Karpas-422 (cell line): ENCODE results near the gene LTB4R2. TPM values are rescaled to one million over a fixed set of nuclear protein-coding genes. Genes with fewer than 3 reads are reported as not detected.

Experiments
- DNase-seq: peaks from one replicate; pipeline ENCODE4 v3.0.0-alpha.2; 2015
- H2AFZ ChIP-seq: fragments of 200-600 bp; sonication (generic); 2 replicates; pipeline ENCODE4 v1.6.1; 2014; ENCODE audit warnings: antibody characterized with exemption, low read length, mixed read lengths
- H3K27ac ChIP-seq: fragments of 200-600 bp; sonication (generic); 2 replicates; pipeline ENCODE4 v1.5.1; 2014; ENCODE audit warnings: mild to moderate bottlenecking, low read length, moderate library complexity
- H3K27me3 ChIP-seq: fragments of 200-600 bp; sonication (generic); 2 replicates; pipeline ENCODE4 v1.6.1; 2014; ENCODE audit warnings: low read length, mixed read lengths
- H3K36me3 ChIP-seq: fragments of 200-600 bp; sonication (generic); 2 replicates; pipeline ENCODE4 v1.6.1; 2014; ENCODE audit warnings: low read length, mixed read lengths; ENCODE audit not compliant: insufficient read depth
- H3K4me1 ChIP-seq: fragments of 200-600 bp; sonication (generic); 2 replicates; pipeline ENCODE4 v1.6.1; 2014; ENCODE audit warnings: mild to moderate bottlenecking, low read length, mixed read lengths
- H3K4me2 ChIP-seq: fragments of 200-600 bp; sonication (generic); 2 replicates; pipeline ENCODE4 v1.6.1; 2014; ENCODE audit warnings: low read length, low read depth, mild to moderate bottlenecking; ENCODE audit not compliant: poor library complexity, severe bottlenecking
- H3K4me3 ChIP-seq: fragments of 200-600 bp; sonication (generic); 2 replicates; pipeline ENCODE4 v1.5.1; 2014; ENCODE audit warnings: mild to moderate bottlenecking, antibody characterized with exemption, low read length, mixed read lengths
- H3K79me2 ChIP-seq: fragments of 200-600 bp; sonication (generic); 2 replicates; pipeline ENCODE4 v1.6.1; 2014; ENCODE audit warnings: mild to moderate bottlenecking, low read length, mixed read lengths
- H3K9ac ChIP-seq: fragments of 200-600 bp; sonication (generic); 2 replicates; pipeline ENCODE4 v1.6.0; 2014; ENCODE audit warnings: low read length
- H3K9me2 ChIP-seq: fragments of 200-600 bp; sonication (generic), shearing (Covaris generic); replicated peaks from 2 replicates; pipeline ENCODE4 v1.6.0; 2014; ENCODE audit warnings: mild to moderate bottlenecking, low read length, moderate library complexity; ENCODE audit not compliant: insufficient read depth
- H3K9me3 ChIP-seq: fragments of 300-700, 200-600 bp; sonication (generic); 2 replicates; pipeline ENCODE4 v1.6.1; 2014; ENCODE audit warnings: low read length, mixed read lengths
- H4K20me1 ChIP-seq: fragments of 200-600 bp; sonication (generic); 2 replicates; pipeline ENCODE4 v1.6.1; 2014; ENCODE audit warnings: mild to moderate bottlenecking, antibody characterized with exemption, low read length, low read depth; ENCODE audit not compliant: insufficient read depth
- total RNA-seq: library from RNA; depleted of rRNA; stranded (reverse); fragments of >200 nt; shearing (Covaris generic); gene quantifications from 2 replicates; pipeline ENCODE4 v1.2.3, GENCODE V29; 2014; ENCODE audit warnings: low replicate concordance

The LTB4R2 gene
- total RNA-seq, 1 experiment from 2014 or later, result 12.9 TPM

DNA sequence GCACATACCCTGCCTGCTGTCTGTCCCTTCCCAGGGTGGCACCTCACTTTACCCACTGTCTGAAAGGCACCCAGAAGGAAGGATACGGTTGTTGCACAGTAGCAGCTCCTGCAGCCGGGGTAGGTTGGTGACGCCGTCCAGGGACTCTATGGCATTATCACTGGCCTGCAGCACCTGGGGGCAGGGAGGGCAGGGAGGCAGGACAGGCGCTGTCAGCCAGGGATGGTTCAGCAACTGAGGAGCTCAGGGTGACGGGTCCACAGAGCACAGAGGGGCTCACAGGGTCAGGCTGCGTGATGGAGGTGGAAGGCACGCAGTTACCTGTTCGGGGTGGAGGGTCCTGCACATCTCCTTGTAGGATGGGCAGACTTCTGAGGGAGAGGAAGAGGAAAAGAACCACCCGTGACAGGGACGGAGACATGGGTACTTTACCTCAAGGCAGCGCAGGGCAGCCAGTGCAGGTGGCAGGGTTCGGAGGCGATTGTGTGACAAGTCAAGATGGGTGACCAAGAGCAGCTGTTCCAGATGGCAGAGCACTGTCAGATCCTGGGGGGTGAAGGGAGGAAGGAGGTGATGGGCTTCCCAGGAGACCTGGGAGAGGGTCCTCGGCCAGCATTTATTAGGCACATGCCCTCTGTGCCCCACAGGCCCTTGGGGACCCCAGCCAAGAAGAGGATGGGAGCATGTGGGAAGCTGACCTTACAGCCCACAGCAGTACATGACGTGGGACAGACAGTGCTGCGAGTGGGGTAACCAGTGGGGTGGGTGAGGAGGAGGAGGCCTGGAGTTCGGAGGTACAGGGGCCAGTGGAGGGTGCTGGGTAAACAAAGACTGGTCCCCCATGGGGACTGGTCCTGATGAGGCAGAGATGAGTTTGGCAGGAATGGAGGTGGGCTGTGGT, 43.3 kb upstream of the LTB4R2 start:
- Histone ChIP-seq H3K9ac (no peak overlapping the region), H3K27ac (no peak overlapping the region)

DNA sequence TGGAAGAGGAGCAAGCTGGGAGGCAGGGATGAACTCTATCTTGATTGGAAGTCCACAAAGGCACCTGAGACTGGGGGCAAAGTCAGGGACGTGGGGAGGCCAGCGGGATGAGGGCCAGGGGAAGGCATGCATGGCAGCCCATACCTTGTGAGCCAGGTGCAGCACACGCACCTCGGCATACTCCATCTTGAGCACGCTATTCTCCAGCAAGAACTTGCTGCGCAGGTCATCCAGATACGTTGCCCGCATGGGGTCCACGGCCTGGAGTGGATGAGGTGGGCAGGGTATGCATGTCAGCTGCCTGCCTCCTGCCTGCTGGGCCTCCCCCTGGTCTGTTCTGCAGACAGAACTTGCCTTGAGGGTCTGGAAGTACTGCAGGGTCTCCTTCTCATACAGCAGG, 42.4 kb upstream of the LTB4R2 start:
- Histone ChIP-seq H4K20me1 (no peaks in the 10 kb centered on the region), H3K36me3 (no peaks in the 10 kb centered on the region), H3K9ac (no peak overlapping the region)

More for the DNA sequence above, 43.3 kb upstream of the LTB4R2 start:
- H3K79me2 ChIP-seq, result peaks cover 8% of the 10 kb centered on the region
- H3K27me3 ChIP-seq, result no peaks in the 10 kb centered on the region
- no peaks in the 10 kb centered on the region for H3K9me3 ChIP-seq
- DNase-seq, result no peak
- no peaks in the 10 kb centered on the region for H3K36me3 ChIP-seq
- no peak overlapping the region for H2AFZ ChIP-seq
- H4K20me1 ChIP-seq, result no peaks in the 10 kb centered on the region
- no peaks in the 10 kb centered on the region for H3K9me2 ChIP-seq
- H3K4me1 ChIP-seq, result peaks cover 9% of the 10 kb centered on the region
- no peak overlapping the region for H3K4me2 ChIP-seq
- no peak overlapping the region for H3K4me3 ChIP-seq

DNA sequence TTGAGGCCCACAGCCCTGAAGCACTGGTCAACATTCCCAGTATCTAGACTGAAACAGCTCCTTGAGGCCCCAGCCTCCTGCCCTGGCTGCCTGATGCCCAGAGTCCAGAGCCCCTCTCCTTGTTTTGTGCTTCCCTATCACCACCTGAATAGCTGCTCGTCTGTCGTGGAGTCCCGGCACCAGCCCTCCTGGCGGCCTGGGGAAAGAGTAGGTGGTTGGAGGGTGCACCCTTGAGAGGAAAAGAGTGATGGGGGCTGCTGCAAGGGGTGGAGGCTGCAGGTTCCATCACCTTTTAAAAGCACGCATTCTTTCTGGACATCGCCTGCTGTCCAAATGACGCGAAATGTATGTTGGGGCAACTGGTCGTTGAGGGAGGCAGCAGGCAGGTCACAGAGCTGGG, 41.7 kb upstream of the LTB4R2 start:
- H3K27ac ChIP-seq, result no peak overlapping the region
- no peaks in the 10 kb centered on the region for H3K9me2 ChIP-seq
- no peaks in the 10 kb centered on the region for H3K9me3 ChIP-seq
- no peaks in the 10 kb centered on the region for H3K27me3 ChIP-seq
- H3K9ac ChIP-seq, result no peak overlapping the region
- no peaks in the 10 kb centered on the region for H3K36me3 ChIP-seq
- peaks cover 20% of the 10 kb centered on the region for H3K79me2 ChIP-seq
- no peaks in the 10 kb centered on the region for H4K20me1 ChIP-seq
- no peak overlapping the region for H3K4me3 ChIP-seq
- no peak overlapping the region for H3K4me2 ChIP-seq
- peaks cover 26% of the 10 kb centered on the region for H3K4me1 ChIP-seq
- no peak overlapping the region for H2AFZ ChIP-seq
- no peak for DNase-seq

More for the DNA sequence above, 42.4 kb upstream of the LTB4R2 start:
- H3K27ac ChIP-seq, result no peak overlapping the region
- no peaks in the 10 kb centered on the region for H3K9me2 ChIP-seq
- no peak overlapping the region for H3K4me2 ChIP-seq
- no peaks in the 10 kb centered on the region for H3K9me3 ChIP-seq
- H3K4me3 ChIP-seq, result no peak overlapping the region
- H3K4me1 ChIP-seq, result peaks cover 19% of the 10 kb centered on the region
- no peak for DNase-seq
- no peaks in the 10 kb centered on the region for H3K27me3 ChIP-seq
- H3K79me2 ChIP-seq, result peaks cover 17% of the 10 kb centered on the region
- H2AFZ ChIP-seq, result no peak overlapping the region

DNA sequence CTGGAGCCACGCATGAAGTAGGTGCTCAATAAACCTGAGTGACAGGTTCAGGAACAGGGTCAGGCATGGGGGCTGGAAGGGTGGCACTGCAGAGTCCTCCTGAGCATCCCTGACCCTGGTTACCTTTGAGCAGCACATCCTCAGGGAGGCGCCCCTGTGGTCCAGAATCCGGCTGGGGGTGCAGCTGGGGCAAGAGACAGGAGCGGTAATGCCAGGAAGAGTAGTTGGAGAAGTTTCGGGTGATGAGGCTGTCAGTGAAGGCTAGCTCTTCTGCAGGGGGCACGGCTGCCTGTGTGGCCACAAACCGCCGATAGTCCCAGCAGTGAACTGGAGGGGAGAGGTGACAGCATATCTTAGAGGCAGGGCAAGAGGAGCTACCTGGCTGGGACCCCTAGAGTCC, 40.6 kb upstream of the LTB4R2 start:
- Histone ChIP-seq H3K4me2 (no peak overlapping the region), H3K79me2 (peaks cover 20% of the 10 kb centered on the region), H2AFZ (no peak overlapping the region), H4K20me1 (no peaks in the 10 kb centered on the region), H3K27me3 (no peaks in the 10 kb centered on the region), H3K9me3 (no peaks in the 10 kb centered on the region), H3K36me3 (no peaks in the 10 kb centered on the region), H3K9me2 (no peaks in the 10 kb centered on the region), H3K9ac (no peak overlapping the region), H3K4me1 (peaks cover 37% of the 10 kb centered on the region), H3K27ac (no peak overlapping the region), H3K4me3 (no peak overlapping the region)
- no peak for DNase-seq

DNA sequence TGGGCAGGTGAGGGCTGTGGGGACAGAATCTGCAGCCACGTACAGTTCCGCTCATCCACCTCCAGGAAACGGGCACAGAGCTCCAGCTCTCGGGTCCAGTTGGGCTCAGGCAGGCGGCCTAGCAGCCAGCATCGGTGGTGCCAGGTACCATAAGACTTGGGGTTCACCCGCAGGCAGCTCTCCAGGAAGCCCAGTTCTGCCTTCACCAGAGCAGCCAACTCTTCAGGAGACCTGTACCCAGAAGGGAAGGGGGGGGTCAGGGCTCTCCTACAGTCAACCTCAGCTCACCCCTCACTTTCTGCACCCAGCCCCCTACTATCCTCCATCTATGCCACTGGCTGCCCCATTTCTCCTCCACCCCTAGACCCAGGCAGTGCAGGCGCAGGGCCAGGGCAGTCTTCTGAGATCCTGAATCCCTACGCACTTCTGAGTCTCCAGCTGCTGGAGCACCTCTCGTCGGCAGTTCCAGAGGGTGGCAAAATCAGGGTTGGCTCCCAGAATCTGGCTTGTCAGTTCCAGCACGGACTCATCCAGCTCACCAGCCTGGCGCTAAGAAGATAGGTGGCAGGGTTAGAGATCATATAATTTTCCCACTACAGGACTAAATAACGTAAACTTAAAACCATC, 39.9 kb upstream of the LTB4R2 start:
- Histone ChIP-seq H3K4me3 (peak overlapping the region; percentile 80), H3K9ac (peak overlapping the region; percentile 86), H3K4me2 (peak overlapping the region; percentile 96)

DNA sequence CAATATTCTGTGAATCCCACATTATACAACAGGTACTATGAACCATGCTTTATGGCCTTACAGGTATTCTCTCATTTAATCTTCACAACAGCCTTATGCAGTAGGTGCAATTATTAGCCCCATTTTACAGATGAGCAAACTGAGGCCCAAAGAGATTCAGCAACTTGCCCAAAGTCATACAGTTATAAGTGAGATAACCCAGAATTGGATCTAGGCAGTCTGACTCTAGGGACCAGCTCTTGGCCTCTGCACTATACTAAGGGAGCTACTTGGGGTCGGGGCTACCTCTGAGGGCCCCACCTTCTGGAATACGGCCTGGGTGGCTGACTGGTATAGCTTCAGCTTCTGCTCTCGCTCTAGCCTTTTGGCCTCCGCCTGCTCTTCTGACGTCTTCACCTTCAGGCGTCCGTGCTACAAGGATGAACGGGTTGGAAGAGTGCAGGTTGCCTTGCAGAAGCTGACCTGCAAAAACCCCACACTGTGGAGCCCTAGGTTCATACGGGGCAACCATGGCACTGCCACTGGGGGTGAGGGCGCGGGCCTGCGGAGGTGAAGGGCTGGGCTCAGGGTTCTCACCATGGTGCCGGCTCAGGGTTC, 39.3 kb upstream of the LTB4R2 start:
- Histone ChIP-seq H3K27me3 (no peaks in the 10 kb centered on the region), H3K9me2 (no peaks in the 10 kb centered on the region), H3K4me1 (peaks cover 38% of the 10 kb centered on the region), H4K20me1 (no peaks in the 10 kb centered on the region), H2AFZ (peak overlapping the region; percentile 36; the same call in 1 of the 2 replicates), H3K4me3 (peak overlapping the region; percentile 80), H3K79me2 (peaks cover 25% of the 10 kb centered on the region), H3K27ac (peak overlapping the region; percentile 76; the same call in 1 of the 2 replicates), H3K9ac (peak overlapping the region; percentile 86), H3K9me3 (no peaks in the 10 kb centered on the region), H3K36me3 (no peaks in the 10 kb centered on the region), H3K4me2 (peak overlapping the region; percentile 96)
- no peak for DNase-seq

More for the DNA sequence above, 39.9 kb upstream of the LTB4R2 start:
- Histone ChIP-seq H3K36me3 (no peaks in the 10 kb centered on the region), H3K27me3 (no peaks in the 10 kb centered on the region), H3K9me2 (no peaks in the 10 kb centered on the region), H3K4me1 (peaks cover 38% of the 10 kb centered on the region), H2AFZ (no peak overlapping the region), H3K79me2 (peaks cover 20% of the 10 kb centered on the region), H3K9me3 (no peaks in the 10 kb centered on the region), H3K27ac (no peak overlapping the region), H4K20me1 (no peaks in the 10 kb centered on the region)
- DNase-seq, result no peak

DNA sequence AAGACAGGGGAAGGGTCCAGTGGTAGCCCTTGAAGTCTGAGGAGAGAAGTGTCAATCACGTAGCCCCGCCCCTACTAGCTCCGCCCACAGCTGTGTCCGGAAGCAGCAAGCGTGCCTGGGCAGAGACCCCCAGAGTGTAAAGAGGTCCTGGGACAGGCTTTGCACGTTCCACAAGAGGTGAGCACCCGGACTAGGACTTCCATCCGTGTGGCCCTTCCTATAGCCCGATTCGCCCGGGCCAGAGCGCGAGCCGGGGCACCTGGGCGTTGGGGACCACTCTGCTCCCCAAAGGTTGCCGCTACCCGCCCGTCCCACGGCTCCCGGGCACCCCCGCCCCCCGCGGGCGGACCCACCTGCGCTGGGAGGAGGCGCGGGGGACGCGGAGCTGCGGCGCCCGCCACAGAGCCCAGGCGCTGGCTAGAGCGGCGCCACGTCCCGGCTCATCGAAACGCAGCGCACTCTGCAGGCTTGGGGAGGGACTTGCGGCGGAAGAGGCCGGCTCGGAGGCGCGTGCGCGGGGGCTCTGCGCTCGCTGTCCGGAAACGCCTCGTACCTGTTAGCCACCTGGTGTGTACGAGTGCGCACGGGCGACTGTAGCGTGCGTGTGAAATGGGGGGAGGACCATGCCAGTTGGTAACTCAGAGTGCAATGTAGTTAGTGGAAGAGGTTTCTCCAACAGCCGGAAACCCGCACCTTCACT, 38.7 kb upstream of the LTB4R2 start, which contains the start of gene RABGGTA:
RABGGTA (minus strand) TSS at position 464 of the 700 bp plus-strand sequence. CDS start 482 bp downstream, outside the sequence.
- Histone ChIP-seq H3K9me3 (no peaks in the 10 kb centered on the region), H2AFZ (peak within 1 kb of the TSS; percentile 36; the same call in 1 of the 2 replicates)
- peak; percentile 99 for DNase-seq

More for the DNA sequence above, 38.7 kb upstream of the LTB4R2 start, which contains the start of gene RABGGTA:
- Histone ChIP-seq H3K4me3 (peak within 1 kb of the TSS; percentile 80), H3K4me1 (peaks cover 38% of the 10 kb centered on the region), H3K4me2 (peak within 1 kb of the TSS; percentile 96), H3K36me3 (no peaks in the 10 kb centered on the region), H3K9me2 (no peaks in the 10 kb centered on the region), H3K27ac (peak within 1 kb of the TSS; percentile 76), H3K27me3 (no peaks in the 10 kb centered on the region), H3K79me2 (peaks cover 26% of the 10 kb centered on the region), H3K9ac (peak within 1 kb of the TSS; percentile 86), H4K20me1 (no peaks in the 10 kb centered on the region)
